Ovary (tissue), 3 donors: ENCODE data around the gene MCM5.

Source experiments
- CTCF ChIP-seq, 3 donors: fragments of 450-650 bp in 2 of 3; fragments of 200-600 bp in 1 of 3; IDR thresholded peaks; one replicate each; pipeline versions ENCODE4 v1.5.1 to v1.8.0; 2016 to 2022; ENCODE audit warnings: antibody characterized with exemption in 3 of 3, mild to moderate bottlenecking in 1 of 3
- EP300 ChIP-seq: sonication (generic); formaldehyde crosslinking; IDR thresholded peaks from one replicate; pipeline ENCODE4 v1.6.1; 2017; ENCODE audit warnings: antibody characterized with exemption
- POLR2A ChIP-seq: fragments of 450-650 bp; IDR thresholded peaks from one replicate; pipeline ENCODE4 v1.6.1; 2017; ENCODE audit warnings: antibody characterized with exemption, mild to moderate bottlenecking, moderate library complexity
- donor health status: DM: no; HTN: no; CAD: no.

GRCh38 chr22:35456757-35457156 lies 56.8 kb downstream of the MCM5 start:
- TF ChIP-seq POLR2A (no peak), CTCF (IDR thresholded peaks at IDR 0.05) (no peak), EP300 (no peak)
